NCI-H1092 (cell line): ENCODE data around the gene RGSL1.

ENCODE experiments used
- DNase-seq: peaks from one replicate; lab custom pipeline; 2025; lab: John Stamatoyannopoulos, UW

Gene RGSL1

GRCh38 chr1:182549346-182549745 is 99.4 kb downstream of the RGSL1 start:
- no peak for DNase-seq

- no peak for DNase-seq
Measured at GRCh38 chr1:182549811-182550210, 99.9 kb downstream of the RGSL1 start.

- DNase-seq, result no peak
Measured at GRCh38 chr1:182552527-182552926, 102.6 kb downstream of the RGSL1 start.

- DNase-seq, result no peak
Measured at GRCh38 chr1:182555493-182555892, 105.5 kb downstream of the RGSL1 start.

- DNase-seq, result no peak
Measured at GRCh38 chr1:182556279-182556678, 106.3 kb downstream of the RGSL1 start.

- no peak for DNase-seq
Measured at GRCh38 chr1:182560392-182560984, 110.5 kb downstream of the RGSL1 start.

GRCh38 chr1:182561456-182561855 is 111.5 kb downstream of the RGSL1 start:
- DNase-seq, result no peak

- DNase-seq, result no peak
Measured at GRCh38 chr1:182563095-182563494, 113.1 kb downstream of the RGSL1 start.

GRCh38 chr1:182564406-182565004 is 114.6 kb downstream of the RGSL1 start:
- no peak for DNase-seq

- no peak for DNase-seq
Measured at GRCh38 chr1:182565537-182565936, 115.6 kb downstream of the RGSL1 start.

GRCh38 chr1:182567629-182568028 is 117.7 kb downstream of the RGSL1 start:
- DNase-seq, result no peak

GRCh38 chr1:182568647-182569284 is 118.8 kb downstream of the RGSL1 start:
- no peak for DNase-seq

- no peak for DNase-seq
Measured at GRCh38 chr1:182569939-182570610, 120.1 kb downstream of the RGSL1 start.

GRCh38 chr1:182570611-182570970 is 120.6 kb downstream of the RGSL1 start:
- DNase-seq, result no peak

GRCh38 chr1:182574156-182574555 is 124.2 kb downstream of the RGSL1 start:
- no peak for DNase-seq

- DNase-seq, result no peak
Measured at GRCh38 chr1:182575540-182576149, 125.7 kb downstream of the RGSL1 start.

GRCh38 chr1:182580736-182581135 is 130.8 kb downstream of the RGSL1 start:
- no peak for DNase-seq

- no peak for DNase-seq
Measured at GRCh38 chr1:182584746-182585145, 134.8 kb downstream of the RGSL1 start.

- DNase-seq, result no peak
Measured at GRCh38 chr1:182586380-182586779, 136.4 kb downstream of the RGSL1 start.

GRCh38 chr1:182587093-182587492 is 137.1 kb downstream of the RGSL1 start:
- DNase-seq, result no peak

GRCh38 chr1:182587666-182588499 is 137.9 kb downstream of the RGSL1 start:
- no peak for DNase-seq
